Inflammatory macrophage treated with lipopolysaccharide for 4 hours (primary cell): ENCODE measurements around the gene BLVRB.

Experiments
- DNase-seq: peaks from one replicate; pipeline ENCODE4 v3.0.0-alpha.2; 2020

BLVRB gene

GRCh38 chr19:40398417-40399131, 67.0 kb downstream of the BLVRB start:
- DNase-seq: peak; percentile 56
